ENCODE data around the gene MEIKIN. TPM values are rescaled to one million over a fixed set of nuclear protein-coding genes. Genes with fewer than 3 reads are reported as not detected.

Gene MEIKIN
- total and polyA plus RNA-seq, 4 donors = 0.42 to 0.51 TPM; not detected in 2

GRCh38 chr5:131758520-131758900 lies 187.0 kb downstream of the MEIKIN start:
- WGBS = 46% methylated on average over 3 of the region's 3 CpGs
- H3K4me1 ChIP-seq (ENCODE audit: control insufficient read depth in 4 of 4, insufficient read depth in 4 of 4, low read length in 3 of 4) = peaks cover 0 to 10% (median 0%) of the 10 kb centered on the region in 4 donors

GRCh38 chr5:131757830-131758519 lies 187.5 kb downstream of the MEIKIN start:
- Histone ChIP-seq H3K9ac (ENCODE audit: low read depth in 1 of 2, low read length in 2 of 2) (no peak overlapping the region), H3K4me1 (ENCODE audit: control insufficient read depth in 4 of 4, insufficient read depth in 4 of 4, low read length in 3 of 4) (peaks cover 0 to 10% (median 0%) of the 10 kb centered on the region in 4 donors), H3K36me3 (ENCODE audit: control insufficient read depth in 4 of 4, insufficient read depth in 3 of 4, low read depth in 1 of 4, low read length in 3 of 4) (peaks cover 0 to 1% (median 0%) of the 10 kb centered on the region in 4 donors), H3K27me3 (ENCODE audit: control insufficient read depth in 4 of 4, insufficient read depth in 4 of 4, low read length in 3 of 4) (no peaks in the 10 kb centered on the region), H3K9me3 (ENCODE audit: control insufficient read depth in 4 of 4, low read length in 3 of 4) (no peaks in the 10 kb centered on the region), H3K27ac (ENCODE audit: low read depth in 1 of 2, low read length in 2 of 2) (no peak overlapping the region), H3K4me3 (ENCODE audit: low read depth in 1 of 3, low read length in 3 of 3) (no peak overlapping the region)
- no peak for DNase-seq (ENCODE audit: low spot score)
- no peak for TF ChIP-seq NR2F2 (IDR thresholded peaks at IDR 0.05)
- TF ChIP-seq YY1 (IDR thresholded peaks at IDR 0.05) = no peak
- TF ChIP-seq SP1 (IDR thresholded peaks at IDR 0.05) = no peak
- no peak for TF ChIP-seq HNF4G (IDR thresholded peaks at IDR 0.05)
- TF ChIP-seq, protein P1, sequence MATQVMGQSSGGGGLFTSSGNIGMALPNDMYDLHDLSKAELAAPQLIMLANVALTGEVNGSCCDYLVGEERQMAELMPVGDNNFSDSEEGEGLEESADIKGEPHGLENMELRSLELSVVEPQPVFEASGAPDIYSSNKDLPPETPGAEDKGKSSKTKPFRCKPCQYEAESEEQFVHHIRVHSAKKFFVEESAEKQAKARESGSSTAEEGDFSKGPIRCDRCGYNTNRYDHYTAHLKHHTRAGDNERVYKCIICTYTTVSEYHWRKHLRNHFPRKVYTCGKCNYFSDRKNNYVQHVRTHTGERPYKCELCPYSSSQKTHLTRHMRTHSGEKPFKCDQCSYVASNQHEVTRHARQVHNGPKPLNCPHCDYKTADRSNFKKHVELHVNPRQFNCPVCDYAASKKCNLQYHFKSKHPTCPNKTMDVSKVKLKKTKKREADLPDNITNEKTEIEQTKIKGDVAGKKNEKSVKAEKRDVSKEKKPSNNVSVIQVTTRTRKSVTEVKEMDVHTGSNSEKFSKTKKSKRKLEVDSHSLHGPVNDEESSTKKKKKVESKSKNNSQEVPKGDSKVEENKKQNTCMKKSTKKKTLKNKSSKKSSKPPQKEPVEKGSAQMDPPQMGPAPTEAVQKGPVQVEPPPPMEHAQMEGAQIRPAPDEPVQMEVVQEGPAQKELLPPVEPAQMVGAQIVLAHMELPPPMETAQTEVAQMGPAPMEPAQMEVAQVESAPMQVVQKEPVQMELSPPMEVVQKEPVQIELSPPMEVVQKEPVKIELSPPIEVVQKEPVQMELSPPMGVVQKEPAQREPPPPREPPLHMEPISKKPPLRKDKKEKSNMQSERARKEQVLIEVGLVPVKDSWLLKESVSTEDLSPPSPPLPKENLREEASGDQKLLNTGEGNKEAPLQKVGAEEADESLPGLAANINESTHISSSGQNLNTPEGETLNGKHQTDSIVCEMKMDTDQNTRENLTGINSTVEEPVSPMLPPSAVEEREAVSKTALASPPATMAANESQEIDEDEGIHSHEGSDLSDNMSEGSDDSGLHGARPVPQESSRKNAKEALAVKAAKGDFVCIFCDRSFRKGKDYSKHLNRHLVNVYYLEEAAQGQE (IDR thresholded peaks at IDR 0.05) = no peak
- TF ChIP-seq JUND (IDR thresholded peaks at IDR 0.05) = no peak
- no peak for TF ChIP-seq FOXA1 (IDR thresholded peaks at IDR 0.05)
- no peak for TF ChIP-seq GABPA (IDR thresholded peaks at IDR 0.05 in 1 of 2, conservative IDR thresholded peaks at IDR 0.05 in 1 of 2)
- no peak for TF ChIP-seq FOXA2 (IDR thresholded peaks at IDR 0.05)
- TF ChIP-seq, protein P2, sequence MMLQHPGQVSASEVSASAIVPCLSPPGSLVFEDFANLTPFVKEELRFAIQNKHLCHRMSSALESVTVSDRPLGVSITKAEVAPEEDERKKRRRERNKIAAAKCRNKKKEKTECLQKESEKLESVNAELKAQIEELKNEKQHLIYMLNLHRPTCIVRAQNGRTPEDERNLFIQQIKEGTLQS (IDR thresholded peaks at IDR 0.05) = no peak
- no peak for TF ChIP-seq MAX (IDR thresholded peaks at IDR 0.05)
- TF ChIP-seq RXRA (IDR thresholded peaks at IDR 0.05) = no peak
- no peak for TF ChIP-seq ZBTB33 (IDR thresholded peaks at IDR 0.05)
- TF ChIP-seq HNF4A (conservative IDR thresholded peaks at IDR 0.05) = no peak
- no peak for TF ChIP-seq RAD21 (IDR thresholded peaks at IDR 0.05)
- no peak for TF ChIP-seq EGR1 (IDR thresholded peaks at IDR 0.05; ENCODE audit: low read depth in 2 of 2)
- TF ChIP-seq, protein P3, sequence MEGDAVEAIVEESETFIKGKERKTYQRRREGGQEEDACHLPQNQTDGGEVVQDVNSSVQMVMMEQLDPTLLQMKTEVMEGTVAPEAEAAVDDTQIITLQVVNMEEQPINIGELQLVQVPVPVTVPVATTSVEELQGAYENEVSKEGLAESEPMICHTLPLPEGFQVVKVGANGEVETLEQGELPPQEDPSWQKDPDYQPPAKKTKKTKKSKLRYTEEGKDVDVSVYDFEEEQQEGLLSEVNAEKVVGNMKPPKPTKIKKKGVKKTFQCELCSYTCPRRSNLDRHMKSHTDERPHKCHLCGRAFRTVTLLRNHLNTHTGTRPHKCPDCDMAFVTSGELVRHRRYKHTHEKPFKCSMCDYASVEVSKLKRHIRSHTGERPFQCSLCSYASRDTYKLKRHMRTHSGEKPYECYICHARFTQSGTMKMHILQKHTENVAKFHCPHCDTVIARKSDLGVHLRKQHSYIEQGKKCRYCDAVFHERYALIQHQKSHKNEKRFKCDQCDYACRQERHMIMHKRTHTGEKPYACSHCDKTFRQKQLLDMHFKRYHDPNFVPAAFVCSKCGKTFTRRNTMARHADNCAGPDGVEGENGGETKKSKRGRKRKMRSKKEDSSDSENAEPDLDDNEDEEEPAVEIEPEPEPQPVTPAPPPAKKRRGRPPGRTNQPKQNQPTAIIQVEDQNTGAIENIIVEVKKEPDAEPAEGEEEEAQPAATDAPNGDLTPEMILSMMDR (IDR thresholded peaks at IDR 0.05; ENCODE audit: low read depth, low read length, missing input control) = no peak
- 96% methylated on average over 1 of the region's 1 CpG for WGBS

More at GRCh38 chr5:131758520-131758900, 187.0 kb downstream of the MEIKIN start:
- no peak for DNase-seq (ENCODE audit: low spot score)
- Histone ChIP-seq H3K36me3 (ENCODE audit: control insufficient read depth in 4 of 4, insufficient read depth in 3 of 4, low read depth in 1 of 4, low read length in 3 of 4) (peaks cover 0 to 1% (median 0%) of the 10 kb centered on the region in 4 donors), H3K27me3 (ENCODE audit: control insufficient read depth in 4 of 4, insufficient read depth in 4 of 4, low read length in 3 of 4) (no peaks in the 10 kb centered on the region), H3K9me3 (ENCODE audit: control insufficient read depth in 4 of 4, low read length in 3 of 4) (no peaks in the 10 kb centered on the region), H3K9ac (ENCODE audit: low read depth in 1 of 2, low read length in 2 of 2) (no peak overlapping the region), H3K27ac (ENCODE audit: low read depth in 1 of 2, low read length in 2 of 2) (no peak overlapping the region), H3K4me3 (ENCODE audit: low read depth in 1 of 3, low read length in 3 of 3) (no peak overlapping the region)
- TF ChIP-seq RAD21 (IDR thresholded peaks at IDR 0.05) = no peak
